GM18519 (cell line): ENCODE measurements around the gene SPATA6L.

Experiments used
- ATAC-seq: cut with Tn5 transposase; IDR thresholded peaks from one replicate; pipeline ENCODE4 v1.9.1; 2021; ENCODE audit warnings: mild to moderate bottlenecking, moderate library complexity; ENCODE audit not compliant: unreplicated experiment, low FRiP score

Gene SPATA6L

DNA sequence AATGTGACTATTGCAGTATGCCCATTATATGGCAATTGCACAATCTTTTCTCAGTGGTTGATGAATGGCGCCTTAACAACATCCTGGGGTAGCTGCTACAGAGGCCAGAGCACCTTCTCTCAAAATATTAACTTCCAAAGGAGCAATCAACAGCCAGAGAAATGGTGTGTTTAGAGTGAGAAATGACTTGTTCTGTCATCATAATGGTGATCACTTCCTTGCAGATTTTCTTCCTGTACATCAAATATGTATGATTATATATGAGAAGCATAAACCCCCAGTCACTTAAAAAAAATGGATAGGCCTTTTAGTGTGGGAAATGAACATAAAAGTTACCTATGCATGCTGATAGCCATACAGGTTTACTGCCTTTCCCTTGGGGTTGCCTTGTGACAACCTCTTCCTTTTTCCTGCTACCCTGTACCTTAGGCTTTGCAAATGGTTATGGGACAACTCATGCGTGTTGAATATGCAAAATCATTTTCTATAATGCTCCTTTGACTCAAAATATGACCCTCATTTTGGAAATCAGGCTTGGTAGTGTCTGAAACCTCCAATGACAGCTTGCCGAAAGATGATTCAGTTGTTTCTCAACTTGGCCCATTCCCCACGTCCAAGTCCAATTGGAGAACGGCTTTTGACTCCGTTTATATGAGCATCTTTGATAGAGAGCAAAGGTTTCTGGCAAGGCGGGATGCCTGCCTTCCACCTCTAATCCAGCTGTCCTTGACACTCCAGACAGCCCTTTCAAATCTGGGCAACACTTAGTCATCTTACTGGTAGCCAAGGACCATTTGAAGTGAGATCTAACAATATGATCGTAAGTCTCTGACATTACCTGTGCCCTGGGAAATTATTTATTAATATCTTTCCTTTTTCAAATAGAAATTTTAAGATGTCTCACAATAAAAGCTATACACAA lies 106.8 kb downstream of the SPATA6L start:
- peak; percentile 89 for ATAC-seq

DNA sequence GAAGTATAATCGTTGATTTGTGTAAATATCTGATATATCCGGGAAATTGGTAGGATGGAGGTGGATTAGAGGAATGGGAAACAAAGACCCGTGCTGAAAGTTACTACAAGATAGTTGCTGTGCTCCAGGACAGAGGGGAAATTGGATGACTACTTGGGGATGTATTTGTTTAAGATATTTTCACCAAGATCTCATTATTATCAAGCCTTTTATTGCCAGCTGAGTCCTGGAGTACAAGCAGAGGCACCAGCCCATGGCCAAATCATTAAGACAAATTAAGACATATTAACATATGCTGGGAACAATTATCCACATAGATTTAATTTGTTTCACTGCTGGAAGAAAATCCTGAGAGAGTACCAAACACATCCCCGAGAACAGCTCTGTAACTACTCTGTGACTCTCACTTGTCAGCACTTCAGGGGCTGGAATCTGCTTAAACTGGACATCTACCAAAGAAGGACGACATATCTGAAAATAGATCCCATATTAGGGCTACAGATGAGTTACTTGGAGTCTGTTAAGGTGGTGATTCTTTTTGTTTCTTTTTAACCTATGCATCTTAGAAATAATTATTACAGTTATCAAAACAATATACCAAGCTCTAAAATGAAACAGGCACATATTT lies 107.8 kb downstream of the SPATA6L start:
- no peak for ATAC-seq

DNA sequence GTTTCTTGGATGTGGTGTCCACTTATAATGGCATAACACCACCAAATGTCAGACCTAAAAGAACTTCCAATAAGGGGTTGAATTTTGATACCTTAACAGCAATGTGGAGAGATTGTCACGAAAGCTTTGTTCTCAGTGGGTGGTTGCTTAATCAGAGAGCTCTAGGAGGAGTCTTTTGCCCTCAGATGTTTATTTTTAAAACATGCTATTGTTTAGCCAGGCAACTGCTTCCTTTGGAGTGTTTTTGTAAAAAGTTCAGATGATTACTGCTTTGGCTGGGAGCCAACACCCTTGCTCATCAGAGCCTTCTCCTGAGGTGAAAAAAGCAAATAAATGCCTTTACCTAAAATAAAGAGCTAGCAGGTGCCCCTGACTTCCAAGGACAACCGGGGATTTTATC lies 111.0 kb downstream of the SPATA6L start:
- ATAC-seq: no peak

DNA sequence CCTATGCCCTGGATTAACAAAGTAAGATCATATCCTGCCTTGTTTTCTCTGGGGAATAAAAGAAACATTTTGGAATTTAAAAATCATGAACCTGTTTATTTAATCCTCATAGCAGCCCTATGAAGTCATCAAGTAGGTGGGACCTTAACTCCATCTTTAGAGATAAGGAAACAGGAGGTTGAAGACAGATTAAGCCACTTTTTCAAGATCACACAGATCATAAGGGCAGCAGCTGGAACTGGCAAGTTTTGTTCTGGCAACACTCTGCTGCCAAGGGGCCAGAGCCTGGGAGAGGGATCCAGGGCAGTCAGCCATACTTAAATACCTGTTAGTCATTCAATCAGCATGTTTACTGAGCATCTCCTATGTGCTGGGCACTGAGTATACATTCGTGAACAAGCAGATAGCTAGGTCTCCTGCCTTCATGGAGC lies 112.3 kb downstream of the SPATA6L start:
- ATAC-seq: no peak

DNA sequence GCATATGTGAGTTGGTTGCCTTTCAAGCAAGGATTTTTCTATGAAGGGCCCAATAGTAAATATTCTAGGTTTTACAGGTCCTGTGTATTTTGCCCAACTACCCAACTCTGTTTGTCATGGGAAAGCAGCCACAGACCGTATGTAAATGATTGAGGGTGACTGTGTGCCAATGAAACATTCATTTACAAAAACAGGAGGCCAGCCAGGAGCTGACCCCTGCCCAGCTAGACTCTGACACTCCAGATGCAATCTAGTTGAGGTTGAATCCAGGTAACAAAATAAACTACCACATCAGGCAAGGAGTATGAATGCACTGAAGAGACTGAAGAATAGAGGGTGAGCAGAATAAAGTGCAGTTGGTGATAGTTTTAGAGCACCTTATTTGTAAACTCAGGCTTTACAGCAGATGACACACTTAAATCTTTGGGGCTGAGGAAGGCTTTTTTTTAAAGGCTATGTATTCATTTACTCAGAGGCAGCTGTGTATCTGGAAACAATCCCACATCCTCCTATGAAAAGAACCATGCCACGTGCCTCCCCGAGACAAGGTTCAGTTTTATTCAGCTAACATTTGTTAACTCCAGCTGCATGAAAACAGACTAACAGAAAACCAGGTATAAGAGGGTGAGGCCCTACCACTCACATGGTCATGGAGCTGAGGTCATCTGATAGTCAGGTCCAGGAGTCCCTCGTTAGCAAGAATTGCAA lies 115.3 kb downstream of the SPATA6L start:
- no peak for ATAC-seq

DNA sequence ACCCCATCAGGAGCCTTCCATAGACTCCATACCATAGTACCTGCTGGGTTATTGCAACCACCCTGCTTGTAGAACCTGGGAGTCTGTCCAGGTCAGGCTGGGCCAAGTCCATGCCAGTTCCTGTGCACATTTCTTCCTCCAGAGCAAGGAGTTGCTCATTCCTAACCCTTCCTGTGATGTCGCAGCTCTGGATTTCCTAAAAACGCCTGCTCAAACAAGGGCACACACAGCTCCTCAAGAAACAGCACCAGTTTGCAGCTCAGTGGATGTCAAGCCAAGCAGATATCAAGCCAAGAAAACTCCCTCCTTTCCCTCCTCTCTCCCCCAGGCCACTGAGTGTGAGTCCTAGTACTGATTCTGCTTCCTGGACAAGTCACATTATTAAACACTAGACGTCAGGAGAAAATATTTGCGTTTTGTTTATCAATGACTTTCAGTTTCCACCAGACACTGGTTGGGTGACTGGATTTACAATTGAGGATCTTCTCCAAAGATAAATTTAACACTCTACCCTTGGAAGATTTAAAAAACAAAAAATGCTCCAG lies 116.5 kb downstream of the SPATA6L start:
- ATAC-seq: no peak

DNA sequence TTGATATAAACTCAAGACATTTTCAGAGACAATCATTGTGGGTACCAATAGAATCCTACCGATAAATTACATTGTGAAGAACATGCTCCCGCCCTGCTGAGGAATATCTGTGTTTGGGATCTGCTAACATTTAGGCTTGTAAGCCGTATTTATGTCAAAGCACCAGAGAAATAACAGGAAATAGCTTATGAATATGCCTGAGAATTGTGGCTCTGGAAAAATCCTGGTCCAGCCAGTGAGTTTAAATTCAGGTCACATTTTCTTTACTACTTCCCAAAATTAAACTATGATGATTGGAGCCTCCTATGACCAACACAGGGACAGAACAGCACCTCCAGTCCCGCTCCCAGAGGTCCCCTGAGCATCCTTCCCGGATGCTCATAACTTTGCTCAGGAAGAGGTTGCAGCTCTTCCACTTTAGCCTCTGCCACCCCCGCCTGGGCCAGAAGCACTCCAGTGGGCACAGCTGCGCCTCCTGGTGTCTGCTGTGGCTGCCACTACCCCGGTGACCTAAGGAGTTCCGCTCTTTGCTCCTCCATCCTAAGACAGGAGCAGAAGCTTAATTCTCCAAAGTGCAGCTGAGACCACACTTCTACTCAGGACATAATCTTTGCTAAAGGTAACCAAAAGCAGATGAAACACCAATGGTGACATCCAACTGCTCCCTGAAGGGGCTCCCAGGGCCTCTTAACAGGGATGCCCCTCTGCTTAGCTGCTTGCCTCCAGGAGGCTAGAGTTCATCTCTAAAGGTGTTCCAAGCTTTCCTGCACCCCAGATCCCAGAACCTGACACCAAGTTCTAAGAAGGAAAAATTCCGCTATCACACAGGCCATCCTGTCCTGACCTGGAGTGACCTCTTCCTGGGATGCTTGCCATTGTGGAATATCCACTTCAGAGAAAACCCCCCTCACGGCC lies 117.2 kb downstream of the SPATA6L start:
- no peak for ATAC-seq
